BJ (cell line): ENCODE measurements around the gene KIF7. TPM values are rescaled to one million over a fixed set of nuclear protein-coding genes. Genes with fewer than 3 reads are reported as not detected.
A peak's percentile ranks its signal among the peaks of the same experiment; 100 is the strongest.

Source experiments
- CTCF ChIA-PET: fragments of 350-600 bp; formaldehyde crosslinking; extraction: SDS; loops from one replicate; lab custom pipeline; 2021; ENCODE audit warnings: antibody characterized with exemption, inconsistent platforms; lab: Yijun Ruan, JAX
- POLR2A ChIA-PET: fragments of 300-600 bp; sonication (Branson Sonifier 250); formaldehyde crosslinking; extraction: SDS; loops from one replicate; lab custom pipeline; 2021; ENCODE audit warnings: antibody characterized with exemption; lab: Charles Lee
- DNase-seq: peaks from one replicate; pipeline ENCODE4 v3.0.0-alpha.2; 2011; ENCODE audit warnings: low read depth
- H3K27me3 ChIP-seq: 2 replicates; pipeline ENCODE4 v1.6.0; 2011; ENCODE audit warnings: low read length; ENCODE audit not compliant: control insufficient read depth, insufficient read depth
- H3K36me3 ChIP-seq: 2 replicates; pipeline ENCODE4 v1.5.1; 2011; ENCODE audit warnings: low read length; ENCODE audit not compliant: control insufficient read depth, insufficient read depth
- H3K4me3 ChIP-seq: 2 replicates; pipeline ENCODE4 v1.5.1; 2011; ENCODE audit warnings: low read depth, mild to moderate bottlenecking, control low read depth, low read length
- CTCF ChIP-seq: IDR thresholded peaks from 2 replicates; pipeline ENCODE4 v1.5.1; 2011; ENCODE audit warnings: low read depth, mild to moderate bottlenecking, control low read depth, inconsistent platforms, low read length, moderate library complexity; ENCODE audit not compliant: insufficient read depth
- polyA plus RNA-seq: library from polyadenylated mRNA; depleted of rRNA; stranded (reverse); fragments of >200 nt; gene quantifications from 2 replicates; pipeline ENCODE4 v1.2.3, GENCODE V29; 2011

Gene KIF7
- polyA plus RNA-seq, 1 experiment: 7.5 TPM

- ChIA-PET CTCF (interaction anchor here (0.7 to 1.5 kb wide), 8 partner anchors 9 to 223 kb away, joined by 3 to 4 read pairs (median 3); partner anchors contain the start of gene KIF7), POLR2A (no interaction called here)
Observed at GRCh38 chr15:89665449-89666181, 10.3 kb upstream of the KIF7 start.

GRCh38 chr15:89664441-89665350, 9.4 kb upstream of the KIF7 start:
- TF ChIP-seq CTCF: no peak
- Histone ChIP-seq H3K36me3 (no peaks in the 10 kb centered on the region), H3K4me3 (no peak overlapping the region), H3K27me3 (no peaks in the 10 kb centered on the region)
- POLR2A ChIA-PET: no interaction called here
- DNase-seq: no peak
- CTCF ChIA-PET: interaction anchor here (0.9 to 1.5 kb wide), 5 partner anchors 9 to 224 kb away, joined by 3 to 4 read pairs (median 3); partner anchors contain the start of gene KIF7

More at GRCh38 chr15:89665449-89666181, 10.3 kb upstream of the KIF7 start:
- Histone ChIP-seq H3K27me3 (no peaks in the 10 kb centered on the region), H3K4me3 (peak overlapping the region; percentile 17; the same call in 1 of the 2 replicates), H3K36me3 (no peaks in the 10 kb centered on the region)
- no peak for TF ChIP-seq CTCF
- DNase-seq: no peak

- Histone ChIP-seq H3K36me3 (no peaks in the 10 kb centered on the region), H3K4me3 (peak overlapping the region; percentile 39), H3K27me3 (no peaks in the 10 kb centered on the region)
- 0 out of 2 replicates have a peak, but pooled peaks have one; percentile 14 for TF ChIP-seq CTCF
- CTCF ChIA-PET: interaction anchor here (0.8 to 1.9 kb wide), 4 partner anchors 11 to 17 kb away, joined by 3 to 7 read pairs (median 4); no protein-coding TSS in a partner anchor
- POLR2A ChIA-PET: interaction anchor here (0.6 kb wide), 1 partner anchor 25 kb away, joined by 3 read pairs; no protein-coding TSS in a partner anchor
- peak; percentile 83 for DNase-seq
Observed at GRCh38 chr15:89662893-89663626, 7.8 kb upstream of the KIF7 start.

- CTCF ChIA-PET: interaction anchor here (1.5 kb wide), 1 partner anchor 12 kb away, joined by 4 read pairs; no protein-coding TSS in a partner anchor
Observed at GRCh38 chr15:89660556-89660955, 5.3 kb upstream of the KIF7 start.

More at GRCh38 chr15:89660556-89660955, 5.3 kb upstream of the KIF7 start:
- H3K4me3 ChIP-seq: no peak overlapping the region
- no peak for TF ChIP-seq CTCF
- no peaks in the 10 kb centered on the region for H3K27me3 ChIP-seq
- no peaks in the 10 kb centered on the region for H3K36me3 ChIP-seq
- DNase-seq: no peak
- POLR2A ChIA-PET: no interaction called here
